ENCODE measurements around the gene ANKRD13A.

Gene ANKRD13A

DNA sequence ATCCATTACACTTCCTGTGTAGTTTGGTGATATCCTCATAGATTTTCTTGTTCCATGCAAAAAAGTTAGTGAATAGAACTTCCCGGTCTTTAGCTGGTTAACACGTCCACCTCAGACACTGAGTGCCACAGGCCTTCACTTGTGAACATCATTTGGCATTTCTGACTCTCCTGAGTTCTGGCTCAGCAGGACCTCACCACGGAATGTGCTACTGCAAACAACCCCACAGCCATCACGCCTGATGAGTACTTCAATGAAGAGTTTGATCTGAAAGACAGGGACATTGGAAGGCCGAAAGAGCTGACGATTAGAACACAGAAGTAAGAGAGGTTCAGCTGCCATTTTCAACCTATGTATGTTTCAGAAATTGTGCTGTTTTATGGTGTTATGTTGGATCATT lies 29.1 kb downstream of the ANKRD13A start:
- H3K4me3 ChIP-seq (ENCODE audit: low read depth, low read length): no peak overlapping the region
- no peak for TF ChIP-seq MYC (IDR thresholded peaks at IDR 0.05; ENCODE audit: low read depth, low read length)
- TF ChIP-seq, protein P1, sequence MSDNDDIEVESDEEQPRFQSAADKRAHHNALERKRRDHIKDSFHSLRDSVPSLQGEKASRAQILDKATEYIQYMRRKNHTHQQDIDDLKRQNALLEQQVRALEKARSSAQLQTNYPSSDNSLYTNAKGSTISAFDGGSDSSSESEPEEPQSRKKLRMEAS (IDR thresholded peaks at IDR 0.05; ENCODE audit: low read depth, low read length): no peak
- TF ChIP-seq POLR2A (IDR thresholded peaks at IDR 0.05; ENCODE audit: extremely low read depth, insufficient read length): no peak
- TF ChIP-seq, protein P2, sequence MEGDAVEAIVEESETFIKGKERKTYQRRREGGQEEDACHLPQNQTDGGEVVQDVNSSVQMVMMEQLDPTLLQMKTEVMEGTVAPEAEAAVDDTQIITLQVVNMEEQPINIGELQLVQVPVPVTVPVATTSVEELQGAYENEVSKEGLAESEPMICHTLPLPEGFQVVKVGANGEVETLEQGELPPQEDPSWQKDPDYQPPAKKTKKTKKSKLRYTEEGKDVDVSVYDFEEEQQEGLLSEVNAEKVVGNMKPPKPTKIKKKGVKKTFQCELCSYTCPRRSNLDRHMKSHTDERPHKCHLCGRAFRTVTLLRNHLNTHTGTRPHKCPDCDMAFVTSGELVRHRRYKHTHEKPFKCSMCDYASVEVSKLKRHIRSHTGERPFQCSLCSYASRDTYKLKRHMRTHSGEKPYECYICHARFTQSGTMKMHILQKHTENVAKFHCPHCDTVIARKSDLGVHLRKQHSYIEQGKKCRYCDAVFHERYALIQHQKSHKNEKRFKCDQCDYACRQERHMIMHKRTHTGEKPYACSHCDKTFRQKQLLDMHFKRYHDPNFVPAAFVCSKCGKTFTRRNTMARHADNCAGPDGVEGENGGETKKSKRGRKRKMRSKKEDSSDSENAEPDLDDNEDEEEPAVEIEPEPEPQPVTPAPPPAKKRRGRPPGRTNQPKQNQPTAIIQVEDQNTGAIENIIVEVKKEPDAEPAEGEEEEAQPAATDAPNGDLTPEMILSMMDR (IDR thresholded peaks at IDR 0.05; ENCODE audit: low read depth, low read length): no peak
- no peak for DNase-seq (ENCODE audit: low read depth)

DNA sequence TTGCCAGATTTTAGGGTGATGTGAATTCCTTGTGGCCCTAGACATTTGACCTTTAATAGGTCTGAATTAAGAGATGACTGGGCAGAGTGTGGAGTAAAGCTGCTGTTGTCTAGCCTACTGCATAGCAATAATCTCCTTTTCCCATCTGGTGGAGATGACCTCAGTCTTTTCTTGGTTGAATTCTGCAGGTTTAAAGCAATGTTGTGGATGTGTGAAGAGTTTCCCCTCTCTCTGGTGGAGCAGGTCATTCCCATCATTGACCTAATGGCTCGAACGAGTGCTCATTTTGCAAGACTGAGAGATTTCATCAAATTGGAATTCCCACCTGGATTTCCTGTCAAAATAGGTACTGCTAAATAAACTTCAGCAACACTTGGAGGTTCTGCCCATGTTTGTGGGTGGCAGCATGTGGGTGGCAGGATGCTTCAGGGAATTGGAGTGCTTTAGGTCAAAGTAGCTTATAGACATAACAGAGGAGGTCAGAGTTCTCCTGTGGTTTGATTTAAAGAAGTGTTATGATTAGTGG lies 30.1 kb downstream of the ANKRD13A start:
- no peak for DNase-seq (ENCODE audit: low read depth)
- H3K4me3 ChIP-seq (ENCODE audit: low read depth, low read length): no peak overlapping the region
- TF ChIP-seq, protein P2 (IDR thresholded peaks at IDR 0.05; ENCODE audit: low read depth, low read length): no peak
- TF ChIP-seq POLR2A (IDR thresholded peaks at IDR 0.05; ENCODE audit: extremely low read depth, insufficient read length) (no peak), MYC (IDR thresholded peaks at IDR 0.05; ENCODE audit: low read depth, low read length) (no peak)
- TF ChIP-seq, protein P1 (IDR thresholded peaks at IDR 0.05; ENCODE audit: low read depth, low read length): no peak

DNA sequence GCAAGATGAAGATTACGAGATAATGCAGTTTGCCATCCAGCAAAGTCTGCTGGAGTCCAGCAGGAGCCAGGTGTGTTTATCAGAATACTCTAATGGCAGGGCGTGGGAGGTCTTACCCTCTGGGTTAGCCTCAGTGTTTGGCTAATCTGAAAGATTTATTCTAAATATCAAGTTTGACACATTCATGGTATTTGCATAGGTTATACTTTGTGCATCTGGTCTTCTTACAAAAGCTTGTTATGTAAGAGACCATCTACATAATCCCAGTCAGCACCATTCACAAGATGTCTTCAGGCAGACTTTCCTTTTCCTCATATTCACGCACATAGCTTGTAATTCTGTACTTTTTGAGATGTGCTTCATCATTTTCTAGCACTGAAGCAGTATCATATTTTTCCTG lies 34.7 kb downstream of the ANKRD13A start:
- DNase-seq (ENCODE audit: low read depth): no peak
- H3K4me3 ChIP-seq (ENCODE audit: low read depth, low read length): no peak overlapping the region
- TF ChIP-seq MYC (IDR thresholded peaks at IDR 0.05; ENCODE audit: low read depth, low read length) (no peak), POLR2A (IDR thresholded peaks at IDR 0.05; ENCODE audit: extremely low read depth, insufficient read length) (no peak)
- TF ChIP-seq, protein P2 (IDR thresholded peaks at IDR 0.05; ENCODE audit: low read depth, low read length): no peak
- TF ChIP-seq, protein P1 (IDR thresholded peaks at IDR 0.05; ENCODE audit: low read depth, low read length): no peak

DNA sequence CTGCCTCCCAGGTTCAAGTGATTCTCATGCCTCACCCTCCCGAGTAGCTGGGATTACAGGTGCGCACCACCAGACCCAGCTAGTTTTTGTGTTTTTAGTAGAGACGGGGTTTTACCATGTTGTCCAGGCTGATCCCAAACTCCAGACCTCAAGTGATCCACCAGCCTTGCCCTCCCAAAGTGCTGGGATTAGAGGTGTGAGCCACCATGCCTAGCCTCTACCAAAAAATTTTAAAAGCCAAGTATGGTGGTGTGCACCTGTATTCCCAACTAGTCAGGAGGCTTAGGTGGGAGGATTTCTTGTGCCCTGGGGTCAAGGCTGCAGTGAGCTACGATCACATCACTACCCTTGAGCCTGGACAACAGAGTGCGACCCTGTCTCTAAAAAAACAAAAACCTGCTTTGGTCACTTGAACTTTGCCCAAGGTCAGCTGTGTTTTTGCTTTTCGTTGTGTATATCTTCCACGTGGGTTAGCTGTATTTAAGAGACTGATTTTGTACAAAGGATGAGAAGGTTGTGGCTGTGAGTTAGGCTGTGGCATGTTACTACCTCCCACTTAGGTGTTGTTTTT lies 36.4 kb downstream of the ANKRD13A start:
- no peak for TF ChIP-seq POLR2A (IDR thresholded peaks at IDR 0.05; ENCODE audit: extremely low read depth, insufficient read length)
- TF ChIP-seq, protein P2 (IDR thresholded peaks at IDR 0.05; ENCODE audit: low read depth, low read length): no peak
- no peak for TF ChIP-seq MYC (IDR thresholded peaks at IDR 0.05; ENCODE audit: low read depth, low read length)
- TF ChIP-seq, protein P1 (IDR thresholded peaks at IDR 0.05; ENCODE audit: low read depth, low read length): no peak
- H3K4me3 ChIP-seq (ENCODE audit: low read depth, low read length): no peak overlapping the region
- DNase-seq (ENCODE audit: low read depth): no peak

DNA sequence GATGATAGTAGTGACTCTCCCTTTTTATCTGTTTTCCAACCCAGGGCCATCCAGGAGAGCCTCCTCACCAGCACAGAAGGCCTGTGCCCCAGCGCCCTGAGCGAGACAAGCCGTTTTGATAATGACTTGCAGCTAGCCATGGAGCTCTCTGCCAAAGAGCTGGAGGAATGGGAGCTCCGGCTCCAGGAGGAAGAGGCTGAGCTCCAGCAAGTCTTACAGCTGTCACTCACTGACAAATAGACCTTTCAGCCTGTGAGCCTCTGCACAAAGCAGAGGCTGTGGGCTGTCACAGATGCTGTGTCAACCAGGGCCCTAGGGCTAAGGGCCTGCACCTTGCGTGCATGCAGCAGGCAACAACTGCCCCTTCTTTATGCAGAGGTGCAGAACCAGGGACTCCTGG lies 38.1 kb downstream of the ANKRD13A start:
- no peak overlapping the region for H3K4me3 ChIP-seq (ENCODE audit: low read depth, low read length)
- TF ChIP-seq, protein P2 (IDR thresholded peaks at IDR 0.05; ENCODE audit: low read depth, low read length): no peak
- TF ChIP-seq, protein P1 (IDR thresholded peaks at IDR 0.05; ENCODE audit: low read depth, low read length): no peak
- DNase-seq (ENCODE audit: low read depth): no peak
